GM21825 (cell line): ENCODE data around the gene CALM1.
A peak's percentile ranks its signal among the peaks of the same experiment; 100 is the strongest.

Experiments used
- ATAC-seq: cut with Tn5 transposase; IDR thresholded peaks from one replicate; pipeline ENCODE4 v1.9.1; 2021; ENCODE audit warnings: mild to moderate bottlenecking, moderate library complexity; ENCODE audit not compliant: unreplicated experiment

The CALM1 gene

DNA sequence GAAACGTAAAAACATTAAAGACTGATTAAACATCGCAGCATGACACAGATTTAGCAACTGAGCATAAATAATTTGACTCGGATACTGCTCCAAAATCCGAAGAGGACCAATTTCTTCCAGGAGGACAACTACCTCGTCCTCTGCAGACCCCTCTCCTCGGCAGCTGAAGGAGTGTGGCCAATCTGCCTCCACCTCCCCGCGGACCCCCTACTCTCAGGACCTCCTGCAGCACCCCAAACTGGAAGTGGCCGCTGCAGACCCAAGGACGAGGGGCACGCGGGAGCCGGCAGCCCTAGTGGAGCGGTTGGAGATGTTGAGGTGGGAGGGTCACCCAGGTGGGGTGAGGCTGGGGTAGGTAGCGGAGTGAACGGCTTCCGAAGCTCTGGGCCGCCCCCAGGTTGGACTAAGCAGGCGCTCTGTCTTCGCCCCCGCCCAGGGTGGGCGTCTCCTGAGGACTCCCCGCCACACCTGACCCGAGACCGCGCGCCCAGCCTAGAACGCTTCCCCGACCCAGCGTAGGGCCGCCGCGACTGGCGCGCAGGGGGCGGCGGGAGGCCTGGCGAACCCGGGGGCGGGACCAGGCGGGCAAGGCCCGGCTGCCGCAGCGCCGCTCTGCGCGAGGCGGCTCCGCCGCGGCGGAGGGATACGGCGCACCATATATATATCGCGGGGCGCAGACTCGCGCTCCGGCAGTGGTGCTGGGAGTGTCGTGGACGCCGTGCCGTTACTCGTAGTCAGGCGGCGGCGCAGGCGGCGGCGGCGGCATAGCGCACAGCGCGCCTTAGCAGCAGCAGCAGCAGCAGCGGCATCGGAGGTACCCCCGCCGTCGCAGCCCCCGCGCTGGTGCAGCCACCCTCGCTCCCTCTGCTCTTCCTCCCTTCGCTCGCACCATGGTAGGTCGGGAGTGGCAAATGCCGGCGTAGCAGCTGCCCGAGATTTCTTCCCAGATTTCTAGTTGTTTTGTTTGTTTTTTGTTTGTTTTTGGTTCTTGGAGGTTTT is at the start of gene CALM1:
Gene CALM1 (plus strand): TSS at position 689 of the 999 bp plus-strand sequence. CDS start 202 bp downstream, at position 891.
- ATAC-seq: peak; percentile 66

DNA sequence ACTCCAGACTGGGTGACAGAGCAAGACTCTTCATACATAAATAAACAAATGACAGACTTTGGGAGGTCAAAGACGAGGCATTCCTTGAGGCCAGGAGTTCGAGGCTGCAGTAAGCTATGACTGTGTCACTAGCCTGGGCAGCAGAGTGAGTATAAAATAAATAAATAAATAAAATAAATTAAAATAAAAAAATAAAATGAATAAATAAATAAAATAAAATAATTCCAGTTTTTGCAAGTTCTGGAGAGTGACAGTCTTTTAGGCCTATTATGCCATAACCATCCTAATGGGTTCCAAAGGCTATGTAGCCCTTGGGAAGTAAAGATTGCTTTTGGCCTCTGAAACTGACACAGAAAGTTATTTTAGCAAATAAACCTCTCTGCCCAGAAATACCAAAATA is 48.6 kb upstream of the CALM1 start:
- no peak for ATAC-seq

DNA sequence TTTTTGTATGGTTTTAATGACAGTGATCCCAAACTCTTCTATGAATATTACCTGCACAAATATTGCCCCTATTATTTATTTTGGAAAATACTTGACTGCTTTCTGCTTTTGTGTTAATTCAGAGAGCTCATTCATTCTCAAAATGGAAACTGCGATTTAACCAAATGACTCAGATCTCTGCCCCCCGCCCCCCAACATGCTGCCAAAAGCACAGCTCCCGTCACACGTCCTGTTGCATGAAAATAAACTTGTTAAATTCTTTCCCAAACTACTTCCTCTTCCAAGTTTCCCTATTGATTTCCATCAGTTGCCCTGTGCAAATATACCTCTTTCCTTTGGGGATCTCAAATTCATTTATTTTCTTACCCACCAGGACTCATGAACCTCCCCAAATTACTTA is 47.1 kb upstream of the CALM1 start:
- ATAC-seq: no peak

DNA sequence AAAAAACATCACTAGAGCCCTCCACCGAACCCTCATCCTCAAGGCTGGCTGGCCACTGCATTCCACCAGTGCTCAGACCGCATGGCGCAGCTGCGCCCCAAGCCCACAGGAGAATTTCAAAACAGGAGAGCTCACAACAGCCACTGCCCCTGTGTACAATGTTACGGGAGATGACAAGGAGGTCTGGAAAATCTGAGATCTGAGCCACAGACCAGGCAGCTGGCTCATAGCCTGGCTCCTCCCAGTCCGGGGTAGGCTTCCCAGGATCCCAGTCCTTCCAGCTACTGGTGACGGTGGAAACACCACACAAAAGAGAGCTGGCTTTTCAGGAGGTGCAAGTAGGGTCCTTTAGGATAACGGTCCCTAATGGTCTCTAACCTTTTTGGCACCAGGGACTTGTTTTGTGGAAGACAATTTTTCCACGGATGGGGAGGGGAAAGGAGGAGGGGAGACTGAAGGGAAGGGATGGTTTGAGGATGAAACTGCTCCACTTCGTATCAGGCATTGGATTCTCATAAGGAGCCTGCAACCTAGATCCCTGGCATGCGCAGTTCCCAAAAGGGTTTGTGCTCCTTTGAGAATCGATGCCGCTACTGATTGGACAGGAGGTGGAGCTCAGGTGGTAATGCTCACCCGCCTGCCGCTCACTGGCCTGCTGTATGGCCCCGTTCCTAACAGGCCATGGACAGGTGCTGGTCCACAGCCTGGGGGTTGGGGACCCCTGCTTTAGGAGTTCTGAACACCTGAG is 42.1 kb upstream of the CALM1 start:
- ATAC-seq: no peak

DNA sequence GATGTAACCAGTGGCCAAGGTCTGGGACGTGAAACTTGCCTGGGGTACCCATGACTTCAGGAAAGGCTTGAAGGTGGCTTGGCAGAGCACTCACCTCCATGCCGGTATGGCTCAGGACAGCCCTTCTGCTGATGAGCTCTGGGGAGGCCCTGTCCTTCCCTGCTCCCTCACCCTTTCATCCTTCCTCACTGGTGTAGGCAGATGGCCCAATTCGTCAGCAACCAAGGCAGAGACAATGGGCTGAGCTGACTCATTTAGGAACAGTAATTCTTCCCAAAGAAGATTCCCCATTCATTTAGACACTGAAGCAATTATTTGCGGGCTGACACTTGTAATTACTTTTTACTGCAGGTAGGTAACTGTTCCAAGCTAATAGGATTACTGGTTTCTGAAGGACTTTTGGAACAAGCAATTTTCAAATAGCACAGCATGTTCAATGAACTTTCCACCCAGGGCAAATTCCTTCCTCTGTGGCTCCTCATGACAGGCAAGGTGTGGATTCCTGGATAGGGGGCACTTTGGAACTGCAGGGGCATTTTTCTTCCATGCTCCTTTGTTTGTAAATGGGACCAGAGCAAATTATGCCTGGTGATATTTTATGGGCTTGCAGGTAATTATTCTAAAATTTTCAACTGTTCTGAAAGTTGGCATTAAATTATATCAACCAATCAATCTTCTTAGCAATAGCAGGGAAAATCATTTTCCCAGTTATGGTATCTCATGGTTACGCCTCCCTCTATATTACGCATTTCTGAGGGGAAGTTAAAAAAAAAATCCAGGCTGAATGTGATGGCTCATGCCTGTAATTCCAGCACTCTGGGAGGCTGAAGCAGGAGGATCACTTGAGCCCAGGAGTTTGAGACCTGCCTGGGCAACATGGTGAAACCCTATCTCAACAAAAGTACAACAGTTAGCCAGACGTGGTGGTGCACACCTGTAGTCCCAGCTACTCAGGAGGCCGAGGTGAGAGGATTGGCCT is 41.0 kb upstream of the CALM1 start:
- ATAC-seq: no peak

DNA sequence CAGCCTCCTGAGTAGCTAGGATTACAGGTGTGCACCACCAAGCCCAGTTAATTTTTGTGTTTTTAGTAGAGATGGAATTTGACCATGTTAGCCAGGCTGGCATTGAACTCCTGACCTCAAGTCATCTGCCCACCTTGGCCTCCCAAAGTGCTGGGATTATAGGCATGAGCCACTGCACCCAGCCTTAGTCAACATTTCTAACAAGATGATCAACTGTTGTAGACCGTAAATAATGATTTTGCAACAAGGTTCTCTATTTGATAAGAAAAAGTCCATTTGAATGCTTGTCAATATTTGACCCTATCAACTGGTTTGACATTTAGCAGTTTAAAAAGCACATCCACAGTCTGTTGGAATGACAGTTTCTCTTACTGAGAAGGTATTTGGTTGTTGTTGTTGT is 39.9 kb upstream of the CALM1 start:
- ATAC-seq: no peak

DNA sequence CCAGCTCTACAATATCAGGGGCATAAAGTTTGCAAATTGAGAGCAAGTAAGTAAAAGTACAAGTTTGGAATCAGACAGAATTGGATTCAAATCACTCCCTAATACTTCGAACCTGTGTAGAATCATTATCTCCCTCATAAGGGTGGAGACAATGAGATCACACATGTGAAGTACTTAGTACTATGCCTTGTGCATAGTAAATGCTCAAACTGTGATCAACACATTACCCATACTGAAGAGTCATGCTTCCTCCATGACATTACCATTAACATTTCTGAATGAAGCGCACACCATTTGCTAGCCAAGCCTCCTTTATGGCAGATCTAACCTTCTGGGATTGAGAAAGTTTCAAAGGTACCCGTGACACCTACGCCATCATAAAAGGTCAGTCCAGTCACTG is 38.5 kb upstream of the CALM1 start:
- ATAC-seq: no peak

DNA sequence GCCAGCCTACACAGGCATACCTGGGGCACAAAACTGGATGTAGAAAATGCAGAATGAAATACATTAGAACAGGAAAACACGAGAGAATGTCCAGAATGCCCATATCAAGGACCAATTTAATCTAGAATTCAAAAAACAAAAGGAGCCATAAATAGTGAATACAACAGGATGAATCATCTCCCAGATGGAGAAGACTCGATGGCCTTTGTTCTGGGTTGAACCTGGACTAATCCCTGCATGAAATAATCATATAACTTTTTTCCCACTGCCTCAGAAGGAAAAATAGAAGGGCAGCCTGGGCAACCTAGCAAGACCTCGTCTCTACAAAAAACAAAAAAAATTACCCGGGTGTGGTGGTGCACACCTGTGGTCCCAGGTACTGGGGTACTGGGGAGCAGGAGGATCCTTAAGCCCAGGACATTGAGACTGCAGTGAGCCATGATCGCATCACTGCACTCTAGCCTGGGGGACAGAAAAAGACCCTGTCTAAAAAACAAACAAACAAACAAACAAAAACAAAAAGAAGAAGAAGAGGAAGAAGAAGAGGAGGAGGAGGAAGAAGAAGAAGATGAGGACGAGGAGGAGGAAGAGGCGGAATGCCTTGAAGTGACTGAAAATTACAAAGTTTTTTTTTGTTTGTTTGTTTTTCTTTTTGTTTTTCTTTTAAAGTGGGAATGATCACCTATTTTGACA is 34.8 kb upstream of the CALM1 start:
- ATAC-seq: no peak

DNA sequence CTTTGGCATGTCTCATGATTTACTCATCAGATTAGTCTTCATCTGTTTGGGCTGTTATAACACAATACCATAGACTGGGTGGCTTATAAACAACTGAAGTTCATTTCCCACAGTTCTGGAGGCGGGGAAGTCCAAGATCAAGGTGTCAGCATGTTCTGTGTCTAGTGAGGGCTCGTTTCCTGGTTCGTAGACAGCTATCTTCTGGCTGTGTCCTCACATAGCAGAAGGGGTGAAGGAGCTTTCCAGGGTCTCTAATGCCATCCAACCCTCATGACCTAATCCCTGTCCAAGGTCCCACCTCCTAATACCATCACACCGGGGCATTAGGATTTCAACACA is 34.3 kb upstream of the CALM1 start:
- ATAC-seq: no peak

DNA sequence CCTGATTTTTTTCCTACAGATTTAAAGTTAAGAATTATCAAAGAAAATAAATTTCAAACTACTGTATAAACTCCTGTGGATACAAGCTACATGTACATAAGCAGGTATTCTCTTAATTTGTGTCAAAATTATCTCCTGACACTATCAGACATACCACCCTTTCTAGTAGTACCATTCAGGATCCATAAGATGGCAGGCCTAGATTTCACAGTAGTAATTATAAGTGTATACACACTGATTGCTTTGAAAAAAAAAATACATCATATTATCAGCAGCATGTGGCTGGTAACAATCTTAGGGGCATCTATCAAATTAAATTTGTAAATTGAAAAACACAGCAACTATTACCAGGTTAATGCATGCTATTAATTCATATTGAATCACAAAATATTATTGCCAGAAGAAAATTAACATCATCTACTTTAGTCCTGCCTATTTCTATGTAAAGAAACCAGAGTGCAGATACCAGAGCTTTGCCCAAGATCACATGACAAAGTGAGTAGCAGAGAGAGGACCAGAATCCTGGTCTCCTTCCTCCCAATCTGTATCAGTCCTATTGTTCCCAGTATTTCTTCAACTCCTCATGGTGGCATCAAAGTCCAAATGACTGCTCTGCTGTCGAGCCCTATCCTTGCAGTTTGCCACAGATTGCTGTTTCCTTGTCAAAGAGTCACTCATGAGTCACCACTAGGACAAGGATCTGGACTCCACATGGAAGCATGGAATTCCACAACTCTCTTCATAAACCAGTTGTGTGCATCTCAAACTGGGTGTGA is 27.7 kb upstream of the CALM1 start:
- ATAC-seq: no peak

DNA sequence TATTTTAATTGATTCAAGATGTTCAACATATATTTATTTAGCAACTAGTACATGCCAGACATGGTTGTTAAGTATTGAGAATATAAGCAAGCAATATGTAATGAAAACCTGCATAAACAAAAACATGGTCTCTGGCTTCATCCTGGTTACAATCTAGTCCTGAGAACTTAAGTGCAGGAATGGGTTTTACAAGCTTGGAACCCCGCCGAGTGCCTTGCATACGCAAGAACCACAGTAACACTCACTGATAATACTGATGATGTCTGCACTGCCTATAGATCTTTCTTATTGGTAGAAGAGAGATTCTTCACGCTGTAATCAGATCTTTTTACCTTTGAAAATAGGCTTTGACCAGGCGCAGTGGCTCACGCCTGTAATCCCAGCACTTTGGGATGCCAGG is 22.9 kb upstream of the CALM1 start:
- no peak for ATAC-seq

DNA sequence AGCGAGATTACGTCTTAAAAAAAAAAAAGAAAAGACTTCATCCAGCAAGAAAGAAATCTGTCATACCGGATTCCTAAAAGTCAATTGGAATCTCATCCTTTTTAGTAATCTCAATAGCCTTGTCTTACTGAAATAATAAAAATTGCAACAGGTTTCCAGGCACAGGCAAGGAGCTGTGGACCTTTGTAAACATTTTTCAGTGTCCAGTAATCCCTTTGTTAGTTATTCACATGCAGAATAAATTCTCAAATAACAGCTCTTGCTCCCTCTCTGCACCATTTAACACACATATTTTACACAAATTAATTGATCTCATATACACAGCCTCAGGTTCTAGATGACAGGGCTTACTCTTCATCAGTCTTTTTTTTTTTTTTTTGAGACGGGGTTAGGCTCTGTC is 22.0 kb upstream of the CALM1 start:
- ATAC-seq: no peak

DNA sequence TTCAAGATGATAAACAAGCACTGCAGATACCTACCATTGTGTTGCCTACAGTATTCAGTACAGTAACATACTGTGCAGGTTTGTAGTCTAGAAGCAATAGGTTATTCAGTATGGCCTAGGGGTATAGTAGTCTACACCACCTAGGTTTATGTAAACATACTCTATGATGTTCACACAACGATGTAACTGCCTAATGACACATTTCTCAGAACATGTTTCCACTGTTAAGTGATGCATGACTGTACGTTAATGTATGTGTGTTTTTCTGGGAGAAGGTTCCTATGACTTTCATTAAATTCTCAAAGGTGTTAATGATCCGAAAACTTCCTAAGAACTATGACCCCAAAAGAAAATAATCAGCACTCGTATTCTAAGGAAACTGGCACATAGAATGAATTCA is 20.9 kb upstream of the CALM1 start:
- ATAC-seq: no peak

DNA sequence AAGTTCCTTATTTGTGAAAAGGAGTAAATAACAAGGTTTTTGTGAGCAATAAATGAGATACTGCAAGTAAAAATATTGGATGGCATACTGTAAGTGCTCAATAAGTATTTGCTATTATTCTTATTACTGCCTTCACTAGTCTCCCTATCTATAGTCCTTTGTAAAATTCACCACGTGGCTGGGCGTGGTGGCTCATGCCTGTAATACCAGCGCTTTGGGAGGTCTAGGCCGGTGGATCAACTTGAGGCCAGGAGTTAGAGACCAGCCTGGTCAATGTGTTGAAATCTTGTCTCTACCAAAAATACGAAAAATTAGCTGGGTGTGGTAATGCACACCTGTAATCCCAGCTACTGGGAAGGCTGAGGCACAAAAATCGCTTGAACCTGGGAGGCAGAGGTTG is 18.6 kb upstream of the CALM1 start:
- no peak for ATAC-seq

DNA sequence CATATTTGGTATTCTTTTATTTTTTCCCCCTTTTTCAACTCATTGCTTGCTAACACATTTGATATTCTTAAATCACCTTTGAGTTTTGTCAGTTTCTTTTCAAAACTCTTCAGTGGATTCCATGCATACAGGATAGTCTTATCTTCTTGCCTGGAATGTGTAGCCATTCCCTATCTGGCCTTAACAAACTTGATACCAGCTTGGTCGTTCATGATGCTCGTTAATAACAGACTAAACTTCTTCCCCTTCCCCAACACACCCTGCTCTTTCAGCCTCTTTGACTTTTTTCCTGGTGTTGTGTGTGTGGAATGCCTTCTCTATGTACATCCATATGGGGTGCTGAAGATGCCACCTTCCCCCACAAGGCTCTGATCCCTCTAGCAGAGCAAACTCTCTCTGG is 17.7 kb upstream of the CALM1 start:
- ATAC-seq: no peak

DNA sequence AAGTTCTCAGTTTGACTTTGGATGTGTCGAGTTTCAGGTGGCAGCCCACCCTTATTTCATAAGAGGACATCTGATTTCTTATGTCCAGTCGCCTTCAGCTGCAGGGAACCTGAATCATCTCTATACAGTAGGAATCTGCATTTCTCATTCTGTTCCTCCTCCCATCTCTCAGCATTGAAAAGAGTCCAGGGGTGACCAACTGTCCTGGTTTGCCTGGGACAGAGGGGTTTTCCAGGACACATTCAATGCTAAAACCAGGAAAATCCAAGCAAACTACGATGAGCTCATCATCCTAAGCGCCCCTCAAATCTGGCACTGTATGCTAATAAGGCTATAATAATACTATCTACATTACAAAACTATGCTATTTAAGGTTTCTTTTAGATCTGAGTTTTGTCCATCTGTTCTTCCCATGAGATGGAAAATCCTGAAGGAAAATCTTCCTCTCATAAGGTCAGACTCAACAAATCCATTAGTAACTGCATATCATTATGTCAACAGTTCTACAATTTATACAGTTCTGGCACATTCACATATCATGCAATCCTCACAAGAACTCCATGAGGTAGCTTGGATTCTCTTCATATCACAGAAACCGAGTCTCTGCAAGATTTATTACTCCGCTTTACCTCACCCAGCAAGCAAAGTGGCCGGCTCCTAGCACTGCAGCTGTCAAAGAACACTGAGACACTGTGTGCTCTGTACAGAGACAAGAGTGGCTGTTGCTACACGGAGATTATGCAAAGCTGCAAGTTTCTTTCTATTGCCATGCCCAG is 15.6 kb upstream of the CALM1 start:
- ATAC-seq: no peak

DNA sequence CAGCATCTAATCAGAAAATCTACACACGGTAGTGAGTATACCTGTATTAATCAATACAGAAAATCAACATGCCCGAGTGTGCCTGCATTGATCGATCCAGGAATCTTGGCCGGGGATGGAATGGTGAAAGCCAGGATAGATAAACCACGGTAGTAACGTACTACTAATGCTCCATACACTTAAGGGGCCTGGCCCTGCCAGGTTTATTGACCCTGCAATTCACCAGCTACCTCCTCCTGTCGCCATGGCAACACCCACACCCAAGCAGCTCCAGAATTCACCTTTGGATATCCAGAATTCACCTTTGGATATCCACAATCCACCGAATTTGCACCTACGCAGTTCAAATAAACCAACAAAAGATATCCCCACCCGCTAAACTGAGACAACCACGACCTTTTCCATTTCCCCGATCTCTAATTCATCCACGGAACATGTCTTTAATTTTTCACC is 14.8 kb upstream of the CALM1 start:
- no peak for ATAC-seq

DNA sequence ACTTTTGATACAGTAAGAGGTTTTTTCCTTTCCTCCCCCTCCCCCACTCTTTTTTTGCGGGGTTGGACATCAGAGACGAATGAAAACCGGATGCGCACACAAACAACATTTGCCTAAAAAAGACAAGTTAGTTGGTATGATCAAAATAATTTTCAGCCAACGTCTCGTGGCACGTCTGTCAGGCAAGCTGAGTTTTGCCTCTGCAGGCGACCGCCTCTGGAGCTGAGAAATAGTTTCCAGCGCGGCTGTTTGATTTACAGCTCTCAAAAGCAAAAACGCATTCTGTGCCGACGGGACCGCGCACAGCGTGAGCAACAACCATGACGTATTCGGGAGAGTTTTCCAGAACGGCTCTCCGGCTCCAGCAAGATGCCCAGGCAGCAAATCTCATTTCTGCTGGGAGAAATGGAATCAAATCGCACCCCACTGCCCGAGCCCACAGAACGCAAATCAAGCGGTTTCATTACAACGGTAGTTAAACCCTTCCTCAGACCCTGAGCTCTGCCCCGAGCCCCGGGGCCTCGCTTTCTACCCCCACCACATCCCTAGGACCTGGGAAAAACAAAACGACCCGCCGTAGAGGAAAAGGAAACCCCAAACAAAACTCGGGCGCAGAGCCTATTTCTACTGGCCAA is 14.2 kb upstream of the CALM1 start:
- ATAC-seq: peak; percentile 1
